ENCODE measurements around the gene AKR1D1. TPM values are rescaled to one million over a fixed set of nuclear protein-coding genes. Genes with fewer than 3 reads are reported as not detected.

Gene AKR1D1
- total RNA-seq, 1 donor from 2014 or later = not detected

DNA sequence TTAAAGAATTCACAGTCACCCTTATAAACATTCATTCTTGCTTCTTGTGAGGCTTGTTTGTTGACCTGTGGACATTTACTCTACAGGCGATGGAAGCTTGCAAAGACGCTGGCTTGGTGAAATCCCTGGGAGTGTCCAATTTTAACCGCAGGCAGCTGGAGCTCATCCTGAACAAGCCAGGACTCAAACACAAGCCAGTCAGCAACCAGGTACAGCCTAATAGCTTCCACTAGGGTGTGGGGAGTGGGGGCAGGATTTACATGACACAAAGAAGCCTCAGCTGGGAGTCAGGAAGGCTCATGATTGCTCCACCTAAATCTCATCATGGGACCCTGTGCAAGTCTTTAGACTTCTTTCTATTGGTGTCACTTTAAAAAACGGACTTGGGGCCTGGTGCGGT is 29.0 kb downstream of the AKR1D1 start:
- H3K27me3 Mint-ChIP-seq (ENCODE audit: insufficient read depth, low read depth) = no peaks in the 10 kb centered on the region
- Histone ChIP-seq H3K9ac (no peak overlapping the region), H3K27me3 (no peaks in the 10 kb centered on the region), H3F3A (ENCODE audit: low read depth) (peaks cover 7% of the 10 kb centered on the region), H3K4me1 (no peaks in the 10 kb centered on the region), H2AFZ (replicated peaks) (peak overlapping the region; percentile 71), H3K4me2 (no peak overlapping the region), H3K9me3 (ENCODE audit: low read depth) (no peaks in the 10 kb centered on the region), H3K27ac (no peak overlapping the region), H4K20me1 (ENCODE audit: low read depth) (no peaks in the 10 kb centered on the region), H3K4me3 (no peak overlapping the region), H3K79me2 (ENCODE audit: low read depth) (no peaks in the 10 kb centered on the region), H3K36me3 (no peaks in the 10 kb centered on the region)
- H3K36me3 Mint-ChIP-seq = no peaks in the 10 kb centered on the region
- H3K4me1 Mint-ChIP-seq = peaks cover 2% of the 10 kb centered on the region
- TF ChIP-seq EZH2phosphoT487 (IDR thresholded peaks at IDR 0.05) (no peak), EZH2 (IDR thresholded peaks at IDR 0.05) (no peak), CTCF (IDR thresholded peaks at IDR 0.05) (no peak)
- DNase-seq (ENCODE audit: low spot score) = peak; percentile 15
- H3K9me3 Mint-ChIP-seq = no peaks in the 10 kb centered on the region
- H3K4me3 Mint-ChIP-seq = no peak overlapping the region
- H3K27ac Mint-ChIP-seq = no peak overlapping the region

DNA sequence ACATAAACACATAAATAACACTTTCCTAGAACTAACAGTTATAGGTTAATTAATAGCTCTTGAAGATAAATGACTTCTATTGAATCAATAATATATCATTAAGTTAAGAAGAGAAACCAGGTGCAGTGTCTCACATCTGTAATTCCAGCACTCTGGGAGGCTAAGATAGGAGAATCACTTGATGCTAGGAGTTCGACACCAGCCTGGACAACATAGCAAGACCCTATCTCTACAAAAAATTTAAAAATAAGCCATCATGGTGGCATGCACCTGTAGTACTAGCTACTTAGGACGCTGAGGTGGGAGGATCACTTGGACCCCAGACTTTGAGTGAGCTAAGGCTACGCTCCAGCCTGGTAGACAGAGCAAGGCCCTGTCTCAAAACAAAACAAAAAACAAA is 38.8 kb downstream of the AKR1D1 start:
- Mint-ChIP-seq H3K27me3 (ENCODE audit: insufficient read depth, low read depth) (no peaks in the 10 kb centered on the region), H3K4me1 (no peaks in the 10 kb centered on the region), H3K4me3 (no peak overlapping the region), H3K9me3 (peaks cover 4% of the 10 kb centered on the region), H3K36me3 (no peaks in the 10 kb centered on the region), H3K27ac (no peak overlapping the region)
- Histone ChIP-seq H4K20me1 (ENCODE audit: low read depth) (no peaks in the 10 kb centered on the region), H3K4me3 (no peak overlapping the region), H3K36me3 (no peaks in the 10 kb centered on the region), H3K79me2 (ENCODE audit: low read depth) (no peaks in the 10 kb centered on the region), H3K27ac (no peak overlapping the region), H3K4me1 (peaks cover 8% of the 10 kb centered on the region), H3K27me3 (no peaks in the 10 kb centered on the region), H2AFZ (replicated peaks) (no peak overlapping the region), H3K9ac (no peak overlapping the region), H3K9me3 (ENCODE audit: low read depth) (no peaks in the 10 kb centered on the region), H3F3A (ENCODE audit: low read depth) (no peaks in the 10 kb centered on the region), H3K4me2 (no peak overlapping the region)
- TF ChIP-seq EZH2 (IDR thresholded peaks at IDR 0.05) (no peak), CTCF (IDR thresholded peaks at IDR 0.05) (no peak), EZH2phosphoT487 (IDR thresholded peaks at IDR 0.05) (no peak)
- no peak for DNase-seq (ENCODE audit: low spot score)

DNA sequence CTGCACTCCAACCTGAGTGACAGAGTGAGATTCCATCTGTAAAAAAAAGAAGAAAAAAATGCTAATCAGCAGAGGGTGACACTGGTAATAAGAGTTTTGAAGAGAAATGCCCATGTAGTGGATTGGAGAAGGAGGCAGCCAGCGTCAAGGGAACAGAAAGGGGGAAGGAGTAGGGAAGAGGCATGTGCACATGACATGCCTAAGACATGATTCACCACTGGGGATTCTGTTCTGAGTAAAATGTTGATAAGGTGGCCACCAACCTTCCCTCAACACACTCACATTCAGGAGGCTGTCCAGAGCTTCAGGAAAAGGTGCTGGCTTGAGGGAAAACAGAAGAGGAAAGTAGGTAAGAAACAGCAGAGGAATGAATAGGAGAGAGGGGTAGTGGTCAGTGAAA is 39.9 kb downstream of the AKR1D1 start:
- Histone ChIP-seq H2AFZ (replicated peaks) (no peak overlapping the region), H3K27me3 (no peaks in the 10 kb centered on the region), H3K4me1 (peaks cover 6% of the 10 kb centered on the region), H3K36me3 (no peaks in the 10 kb centered on the region), H3K4me2 (no peak overlapping the region), H3K9me3 (ENCODE audit: low read depth) (no peaks in the 10 kb centered on the region), H3F3A (ENCODE audit: low read depth) (no peaks in the 10 kb centered on the region), H3K27ac (no peak overlapping the region), H4K20me1 (ENCODE audit: low read depth) (no peaks in the 10 kb centered on the region), H3K79me2 (ENCODE audit: low read depth) (no peaks in the 10 kb centered on the region), H3K9ac (no peak overlapping the region), H3K4me3 (no peak overlapping the region)
- H3K4me1 Mint-ChIP-seq = no peaks in the 10 kb centered on the region
- no peak overlapping the region for H3K27ac Mint-ChIP-seq
- H3K9me3 Mint-ChIP-seq = peaks cover 4% of the 10 kb centered on the region
- H3K27me3 Mint-ChIP-seq (ENCODE audit: insufficient read depth, low read depth) = no peaks in the 10 kb centered on the region
- TF ChIP-seq CTCF (IDR thresholded peaks at IDR 0.05) = no peak
- no peak for TF ChIP-seq EZH2phosphoT487 (IDR thresholded peaks at IDR 0.05)
- TF ChIP-seq EZH2 (IDR thresholded peaks at IDR 0.05) = no peak
- H3K36me3 Mint-ChIP-seq = no peaks in the 10 kb centered on the region
- no peak for DNase-seq (ENCODE audit: low spot score)
- no peak overlapping the region for H3K4me3 Mint-ChIP-seq

All from neural progenitor cell (in vitro differentiated cells).